Mammary epithelial cell (primary cell): Measurements from ENCODE around the gene CLPX.

Experiments used
- EZH2 ChIP-seq: IDR thresholded peaks from 2 replicates; pipeline ENCODE4 v1.6.1; 2012; ENCODE audit warnings: low read length, inconsistent platforms, borderline replicate concordance
- TF ChIP-seq, protein P1 (sequence below), 2 donors: IDR thresholded peaks in 1 of 2; conservative IDR thresholded peaks in 1 of 2; 2 replicates each; pipeline ENCODE4 v1.5.1; 2011 to 2012; ENCODE audit warnings: inconsistent platforms in 2 of 2, low read length in 2 of 2, mild to moderate bottlenecking in 2 of 2, control low read depth in 1 of 2, low read depth in 1 of 2; ENCODE audit not compliant: insufficient read depth in 1 of 2; ENCODE audit errors: extremely low read depth in 1 of 2

DNA sequence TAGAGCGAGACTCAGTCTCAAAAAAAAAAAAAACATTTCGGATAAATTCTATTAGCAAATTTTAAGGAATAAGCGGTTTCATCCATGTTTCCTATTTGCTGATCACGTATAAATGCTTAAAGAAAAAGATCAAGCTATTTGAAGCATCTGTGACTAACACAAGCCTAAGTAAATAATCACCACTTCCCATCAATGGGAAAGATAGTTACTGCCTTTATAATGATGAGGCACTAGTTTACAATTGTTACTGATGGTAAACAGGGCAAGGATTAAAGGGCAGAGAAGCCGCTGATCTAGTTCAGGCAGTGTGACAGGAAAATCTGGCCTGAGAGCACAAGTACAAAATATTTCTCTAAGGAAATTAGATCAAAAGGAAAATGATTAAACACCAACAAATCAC is 13.7 kb downstream of the CLPX start:
- TF ChIP-seq, protein P1, sequence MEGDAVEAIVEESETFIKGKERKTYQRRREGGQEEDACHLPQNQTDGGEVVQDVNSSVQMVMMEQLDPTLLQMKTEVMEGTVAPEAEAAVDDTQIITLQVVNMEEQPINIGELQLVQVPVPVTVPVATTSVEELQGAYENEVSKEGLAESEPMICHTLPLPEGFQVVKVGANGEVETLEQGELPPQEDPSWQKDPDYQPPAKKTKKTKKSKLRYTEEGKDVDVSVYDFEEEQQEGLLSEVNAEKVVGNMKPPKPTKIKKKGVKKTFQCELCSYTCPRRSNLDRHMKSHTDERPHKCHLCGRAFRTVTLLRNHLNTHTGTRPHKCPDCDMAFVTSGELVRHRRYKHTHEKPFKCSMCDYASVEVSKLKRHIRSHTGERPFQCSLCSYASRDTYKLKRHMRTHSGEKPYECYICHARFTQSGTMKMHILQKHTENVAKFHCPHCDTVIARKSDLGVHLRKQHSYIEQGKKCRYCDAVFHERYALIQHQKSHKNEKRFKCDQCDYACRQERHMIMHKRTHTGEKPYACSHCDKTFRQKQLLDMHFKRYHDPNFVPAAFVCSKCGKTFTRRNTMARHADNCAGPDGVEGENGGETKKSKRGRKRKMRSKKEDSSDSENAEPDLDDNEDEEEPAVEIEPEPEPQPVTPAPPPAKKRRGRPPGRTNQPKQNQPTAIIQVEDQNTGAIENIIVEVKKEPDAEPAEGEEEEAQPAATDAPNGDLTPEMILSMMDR (conservative IDR thresholded peaks at IDR 0.05 in 1 of 2, IDR thresholded peaks at IDR 0.05 in 1 of 2; ENCODE audit: extremely low read depth in 1 of 2, insufficient read depth in 1 of 2, low read depth in 1 of 2, low read length in 2 of 2), result no peak
- TF ChIP-seq EZH2, result no peak
